RWPE1 (cell line): ENCODE results near the gene CLSTN3.

Experiments used
- CTCF ChIA-PET: fragments of 350-600 bp; sonication (Branson Sonifier 250); formaldehyde crosslinking; extraction: SDS; loops from one replicate; lab custom pipeline; 2021; lab: Yijun Ruan, JAX
- POLR2A ChIA-PET: fragments of 400-600 bp; formaldehyde crosslinking; extraction: SDS; loops from one replicate; lab custom pipeline; 2020; ENCODE audit warnings: antibody characterized with exemption; ENCODE audit not compliant: low non-redundant PET; lab: Yijun Ruan, JAX
- DNase-seq: peaks from one replicate; pipeline ENCODE4 v3.0.0; 2012; ENCODE audit warnings: low spot score
- H3K27ac ChIP-seq: fragments of 450-650 bp; 2 replicates; pipeline ENCODE4 v1.5.1; 2017
- TF ChIP-seq, protein P1 (sequence below): fragments of 450-650 bp; conservative IDR thresholded peaks from 2 replicates; pipeline ENCODE4 v1.5.1; 2017; ENCODE audit warnings: low read depth, mild to moderate bottlenecking

Gene CLSTN3

DNA sequence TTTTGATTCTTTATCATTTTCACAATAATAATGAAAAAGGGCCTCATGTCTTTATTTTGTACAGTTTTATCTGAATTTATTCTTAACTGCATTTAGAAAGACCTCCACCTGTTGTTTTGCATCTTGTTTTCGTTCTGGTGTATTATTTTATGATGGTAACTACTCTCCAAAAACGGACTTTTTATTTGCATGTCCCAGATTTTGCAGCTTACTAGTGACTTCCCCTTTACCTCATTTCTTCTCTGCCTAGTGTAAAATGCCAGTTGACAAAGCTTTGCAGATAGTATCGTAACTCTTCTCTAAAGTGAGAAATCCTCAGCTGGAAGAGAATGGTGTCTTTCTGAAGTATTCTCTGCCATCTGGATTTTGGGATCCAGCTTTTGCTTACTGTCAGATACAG is 76.5 kb downstream of the CLSTN3 start:
- CTCF ChIA-PET, result no interaction called here
- no peak for DNase-seq
- POLR2A ChIA-PET, result no interaction called here
- H3K27ac ChIP-seq, result no peak overlapping the region
- TF ChIP-seq, protein P1, sequence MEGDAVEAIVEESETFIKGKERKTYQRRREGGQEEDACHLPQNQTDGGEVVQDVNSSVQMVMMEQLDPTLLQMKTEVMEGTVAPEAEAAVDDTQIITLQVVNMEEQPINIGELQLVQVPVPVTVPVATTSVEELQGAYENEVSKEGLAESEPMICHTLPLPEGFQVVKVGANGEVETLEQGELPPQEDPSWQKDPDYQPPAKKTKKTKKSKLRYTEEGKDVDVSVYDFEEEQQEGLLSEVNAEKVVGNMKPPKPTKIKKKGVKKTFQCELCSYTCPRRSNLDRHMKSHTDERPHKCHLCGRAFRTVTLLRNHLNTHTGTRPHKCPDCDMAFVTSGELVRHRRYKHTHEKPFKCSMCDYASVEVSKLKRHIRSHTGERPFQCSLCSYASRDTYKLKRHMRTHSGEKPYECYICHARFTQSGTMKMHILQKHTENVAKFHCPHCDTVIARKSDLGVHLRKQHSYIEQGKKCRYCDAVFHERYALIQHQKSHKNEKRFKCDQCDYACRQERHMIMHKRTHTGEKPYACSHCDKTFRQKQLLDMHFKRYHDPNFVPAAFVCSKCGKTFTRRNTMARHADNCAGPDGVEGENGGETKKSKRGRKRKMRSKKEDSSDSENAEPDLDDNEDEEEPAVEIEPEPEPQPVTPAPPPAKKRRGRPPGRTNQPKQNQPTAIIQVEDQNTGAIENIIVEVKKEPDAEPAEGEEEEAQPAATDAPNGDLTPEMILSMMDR, result no peak

DNA sequence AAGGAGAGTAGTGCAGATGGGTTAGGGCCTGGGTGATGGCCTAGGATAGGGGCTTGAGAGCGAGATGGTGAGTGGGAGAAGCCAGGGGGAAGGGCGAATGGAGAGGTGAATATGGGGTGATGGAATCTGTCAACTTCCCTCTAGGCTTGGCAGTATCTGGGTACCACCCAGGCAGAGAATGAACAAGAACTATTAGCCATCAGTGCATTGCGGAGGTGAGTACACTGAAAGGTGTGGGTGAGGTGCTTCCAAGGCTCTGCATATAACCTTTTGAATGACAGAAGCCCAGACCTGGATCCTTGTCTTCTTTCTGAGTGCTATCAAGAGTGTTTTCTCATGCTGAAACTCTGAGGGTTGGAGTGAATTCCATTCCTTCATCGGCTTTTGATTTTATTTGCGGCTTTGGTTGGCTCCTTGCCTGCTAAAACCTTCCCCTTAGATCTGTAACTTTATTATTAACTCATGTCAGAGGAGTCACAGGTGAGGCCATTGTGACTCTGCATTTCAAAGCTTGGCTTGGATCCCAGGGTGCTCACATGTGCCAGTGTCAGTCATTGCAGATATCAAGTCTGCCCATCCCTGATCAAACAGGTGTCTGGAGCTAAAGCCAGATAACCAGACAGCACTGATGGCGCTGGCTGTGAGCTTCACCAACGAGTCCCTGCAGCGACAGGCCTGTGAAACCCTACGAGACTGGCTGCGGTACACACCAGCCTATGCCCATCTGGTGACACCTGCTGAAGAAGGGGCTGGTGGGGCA is 77.9 kb downstream of the CLSTN3 start:
- no peak overlapping the region for H3K27ac ChIP-seq
- ChIA-PET CTCF (no interaction called here), POLR2A (no interaction called here)
- TF ChIP-seq, protein P1, result no peak
- no peak for DNase-seq
